ENCODE measurements around the gene POU6F1. TPM values are rescaled to one million over a fixed set of nuclear protein-coding genes. Genes with fewer than 3 reads are reported as not detected.

POU6F1 gene
- total and polyA plus RNA-seq, 9 of the 15 experiments (the other 6 are each of a cell fraction or from before 2014, with no cell fraction given) = 0.14 to 3.3 (median 1.1) TPM

DNA sequence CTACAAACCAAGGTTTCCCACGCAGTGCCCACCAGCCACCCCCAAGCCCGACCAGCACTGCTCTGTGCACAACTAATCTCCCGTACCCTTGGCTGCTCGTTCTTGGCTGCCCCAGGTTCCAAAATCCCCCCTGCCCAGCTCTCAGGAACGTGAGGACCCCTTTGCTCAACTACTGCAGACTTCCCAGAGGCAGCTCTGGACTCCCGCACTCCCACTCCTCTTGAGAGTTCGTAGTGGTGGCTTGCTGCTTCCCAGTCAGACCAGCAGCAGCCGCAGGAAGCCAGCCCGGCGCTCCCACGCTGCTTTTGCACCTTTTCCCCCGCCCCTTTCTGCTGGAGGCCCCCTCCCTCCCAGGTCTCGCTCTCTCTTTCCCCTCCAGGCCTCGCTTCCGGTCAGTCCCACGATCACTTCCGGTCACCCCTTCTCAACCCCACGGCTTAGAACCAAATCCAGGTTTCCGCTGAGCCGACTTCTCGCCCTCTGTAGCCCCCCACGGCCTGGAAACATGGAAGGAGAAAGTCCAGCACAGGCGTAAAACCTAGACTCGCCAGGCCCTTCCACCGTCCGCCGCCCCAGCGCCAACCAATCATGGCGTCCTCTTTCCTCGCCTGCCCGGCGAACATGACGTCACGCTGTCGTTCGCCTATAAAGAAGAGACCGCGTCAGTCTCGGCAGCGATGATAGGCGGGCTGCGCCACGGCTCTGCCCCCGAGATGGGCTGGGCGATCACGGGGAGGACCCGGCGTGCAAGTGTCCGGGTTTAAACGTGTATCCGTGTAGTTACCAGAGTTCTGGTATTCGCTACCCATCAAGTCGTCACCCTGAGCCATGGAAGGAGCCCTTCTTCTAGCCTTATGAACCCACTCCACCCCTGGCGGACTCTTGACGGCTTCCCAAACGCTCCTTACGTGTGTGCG, 45.1 kb downstream of the POU6F1 start, which contains the start of gene TFCP2 (continued):
- TF ChIP-seq, protein P1, sequence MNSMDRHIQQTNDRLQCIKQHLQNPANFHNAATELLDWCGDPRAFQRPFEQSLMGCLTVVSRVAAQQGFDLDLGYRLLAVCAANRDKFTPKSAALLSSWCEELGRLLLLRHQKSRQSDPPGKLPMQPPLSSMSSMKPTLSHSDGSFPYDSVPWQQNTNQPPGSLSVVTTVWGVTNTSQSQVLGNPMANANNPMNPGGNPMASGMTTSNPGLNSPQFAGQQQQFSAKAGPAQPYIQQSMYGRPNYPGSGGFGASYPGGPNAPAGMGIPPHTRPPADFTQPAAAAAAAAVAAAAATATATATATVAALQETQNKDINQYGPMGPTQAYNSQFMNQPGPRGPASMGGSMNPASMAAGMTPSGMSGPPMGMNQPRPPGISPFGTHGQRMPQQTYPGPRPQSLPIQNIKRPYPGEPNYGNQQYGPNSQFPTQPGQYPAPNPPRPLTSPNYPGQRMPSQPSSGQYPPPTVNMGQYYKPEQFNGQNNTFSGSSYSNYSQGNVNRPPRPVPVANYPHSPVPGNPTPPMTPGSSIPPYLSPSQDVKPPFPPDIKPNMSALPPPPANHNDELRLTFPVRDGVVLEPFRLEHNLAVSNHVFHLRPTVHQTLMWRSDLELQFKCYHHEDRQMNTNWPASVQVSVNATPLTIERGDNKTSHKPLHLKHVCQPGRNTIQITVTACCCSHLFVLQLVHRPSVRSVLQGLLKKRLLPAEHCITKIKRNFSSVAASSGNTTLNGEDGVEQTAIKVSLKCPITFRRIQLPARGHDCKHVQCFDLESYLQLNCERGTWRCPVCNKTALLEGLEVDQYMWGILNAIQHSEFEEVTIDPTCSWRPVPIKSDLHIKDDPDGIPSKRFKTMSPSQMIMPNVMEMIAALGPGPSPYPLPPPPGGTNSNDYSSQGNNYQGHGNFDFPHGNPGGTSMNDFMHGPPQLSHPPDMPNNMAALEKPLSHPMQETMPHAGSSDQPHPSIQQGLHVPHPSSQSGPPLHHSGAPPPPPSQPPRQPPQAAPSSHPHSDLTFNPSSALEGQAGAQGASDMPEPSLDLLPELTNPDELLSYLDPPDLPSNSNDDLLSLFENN (IDR thresholded peaks at IDR 0.05; ENCODE audit: low read depth in 2 of 2, low read length in 2 of 2) = peak in 1 of 2 experiments; percentile 25; a peak in 1 of 4 replicates
- TF ChIP-seq XRCC3 (IDR thresholded peaks at IDR 0.05) = no peak
- TF ChIP-seq SMARCC2 (IDR thresholded peaks at IDR 0.05; ENCODE audit: low read depth) = no peak
- no peak for TF ChIP-seq MAFG (tag; conservative IDR thresholded peaks at IDR 0.05)
- TF ChIP-seq RBM22 (IDR thresholded peaks at IDR 0.05; ENCODE audit: low read depth, low read length, poor library complexity, severe bottlenecking) = no peak
- TF ChIP-seq, protein P2, sequence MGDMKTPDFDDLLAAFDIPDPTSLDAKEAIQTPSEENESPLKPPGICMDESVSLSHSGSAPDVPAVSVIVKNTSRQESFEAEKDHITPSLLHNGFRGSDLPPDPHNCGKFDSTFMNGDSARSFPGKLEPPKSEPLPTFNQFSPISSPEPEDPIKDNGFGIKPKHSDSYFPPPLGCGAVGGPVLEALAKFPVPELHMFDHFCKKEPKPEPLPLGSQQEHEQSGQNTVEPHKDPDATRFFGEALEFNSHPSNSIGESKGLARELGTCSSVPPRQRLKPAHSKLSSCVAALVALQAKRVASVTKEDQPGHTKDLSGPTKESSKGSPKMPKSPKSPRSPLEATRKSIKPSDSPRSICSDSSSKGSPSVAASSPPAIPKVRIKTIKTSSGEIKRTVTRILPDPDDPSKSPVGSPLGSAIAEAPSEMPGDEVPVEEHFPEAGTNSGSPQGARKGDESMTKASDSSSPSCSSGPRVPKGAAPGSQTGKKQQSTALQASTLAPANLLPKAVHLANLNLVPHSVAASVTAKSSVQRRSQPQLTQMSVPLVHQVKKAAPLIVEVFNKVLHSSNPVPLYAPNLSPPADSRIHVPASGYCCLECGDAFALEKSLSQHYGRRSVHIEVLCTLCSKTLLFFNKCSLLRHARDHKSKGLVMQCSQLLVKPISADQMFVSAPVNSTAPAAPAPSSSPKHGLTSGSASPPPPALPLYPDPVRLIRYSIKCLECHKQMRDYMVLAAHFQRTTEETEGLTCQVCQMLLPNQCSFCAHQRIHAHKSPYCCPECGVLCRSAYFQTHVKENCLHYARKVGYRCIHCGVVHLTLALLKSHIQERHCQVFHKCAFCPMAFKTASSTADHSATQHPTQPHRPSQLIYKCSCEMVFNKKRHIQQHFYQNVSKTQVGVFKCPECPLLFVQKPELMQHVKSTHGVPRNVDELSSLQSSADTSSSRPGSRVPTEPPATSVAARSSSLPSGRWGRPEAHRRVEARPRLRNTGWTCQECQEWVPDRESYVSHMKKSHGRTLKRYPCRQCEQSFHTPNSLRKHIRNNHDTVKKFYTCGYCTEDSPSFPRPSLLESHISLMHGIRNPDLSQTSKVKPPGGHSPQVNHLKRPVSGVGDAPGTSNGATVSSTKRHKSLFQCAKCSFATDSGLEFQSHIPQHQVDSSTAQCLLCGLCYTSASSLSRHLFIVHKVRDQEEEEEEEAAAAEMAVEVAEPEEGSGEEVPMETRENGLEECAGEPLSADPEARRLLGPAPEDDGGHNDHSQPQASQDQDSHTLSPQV (IDR thresholded peaks at IDR 0.05) = no peak
- no peak for TF ChIP-seq ZNF12 (CRISPR knock-in tag; IDR thresholded peaks at IDR 0.05)
- no peak; the same call in 1 of the 2 replicates for TF ChIP-seq MYBL2 (IDR thresholded peaks at IDR 0.05; ENCODE audit: low read depth)
- TF ChIP-seq MYBL2 (CRISPR knock-in tag; IDR thresholded peaks at IDR 0.05; ENCODE audit: borderline replicate concordance) = no peak
- peak in 1 of 2 experiments; percentile 80; a peak in 2 of 4 replicates for TF ChIP-seq TRIM24 (IDR thresholded peaks at IDR 0.05)
- TF ChIP-seq POLR2B (IDR thresholded peaks at IDR 0.05; ENCODE audit: low read depth, partially characterized antibody) = peak; percentile 78
- TF ChIP-seq HIVEP1 (CRISPR knock-in tag; IDR thresholded peaks at IDR 0.05) = no peak
- TF ChIP-seq TBL1XR1 (IDR thresholded peaks at IDR 0.05; ENCODE audit: low read length in 2 of 2) = peak in 1 of 2 experiments; percentile 8; a peak in 1 of 4 replicates
- peak; percentile 71; the same call in 1 of the 2 replicates for TF ChIP-seq ZNF175 (CRISPR knock-in tag; IDR thresholded peaks at IDR 0.05; ENCODE audit: low read depth)
- peak; percentile 95 for TF ChIP-seq ZFX (CRISPR knock-in tag; IDR thresholded peaks at IDR 0.05)
- TF ChIP-seq CBFB (CRISPR knock-in tag; IDR thresholded peaks at IDR 0.05) = no peak
- no peak for TF ChIP-seq KAT8 (IDR thresholded peaks at IDR 0.05; ENCODE audit: low read depth)

All from K562 (cell line).